ENCODE results near the gene NPEPL1. TPM values are rescaled to one million over a fixed set of nuclear protein-coding genes. Genes with fewer than 3 reads are reported as not detected.
A peak's percentile ranks its signal among the peaks of the same experiment; 100 is the strongest.

Gene NPEPL1
- total RNA-seq, 1 donor from 2014 or later, result 25.5 TPM

- no peaks in the 10 kb centered on the region for H3K9me3 ChIP-seq
- H3K27ac ChIP-seq, result no peak overlapping the region
- peak in 1 of 2 donors; percentile 79 for DNase-seq (ENCODE audit: extremely low spot score in 2 of 2)
- H3K36me3 ChIP-seq, result peaks cover 0 to 7% of the 10 kb centered on the region in 2 donors
- H3K4me1 ChIP-seq, result no peaks in the 10 kb centered on the region
- TF ChIP-seq CTCF (IDR thresholded peaks at IDR 0.05), result no peak
- no peak for TF ChIP-seq POLR2A (IDR thresholded peaks at IDR 0.05)
- TF ChIP-seq POLR2AphosphoS5 (IDR thresholded peaks at IDR 0.05; ENCODE audit: insufficient read depth in 1 of 2, low read depth in 1 of 2), result no peak
- intact Hi-C loops (cut with DNase I), result no loop called here
- H3K4me3 ChIP-seq, result no peak overlapping the region
- H3K27me3 ChIP-seq, result no peaks in the 10 kb centered on the region
Observed at GRCh38 chr20:58709703-58710039, 17.1 kb downstream of the NPEPL1 start.

- no peak for TF ChIP-seq POLR2AphosphoS5 (IDR thresholded peaks at IDR 0.05; ENCODE audit: insufficient read depth in 1 of 2, low read depth in 1 of 2)
- no peak for TF ChIP-seq POLR2A (IDR thresholded peaks at IDR 0.05)
- no peak for TF ChIP-seq CTCF (IDR thresholded peaks at IDR 0.05)
- H3K36me3 ChIP-seq, result peaks cover 0 to 4% of the 10 kb centered on the region in 2 donors
- no peak overlapping the region for H3K27ac ChIP-seq
- no peak overlapping the region for H3K4me3 ChIP-seq
- no peaks in the 10 kb centered on the region for H3K4me1 ChIP-seq
- intact Hi-C loops (cut with DNase I), result no loop called here
- DNase-seq (ENCODE audit: extremely low spot score in 2 of 2), result no peak
- no peaks in the 10 kb centered on the region for H3K27me3 ChIP-seq
- no peaks in the 10 kb centered on the region for H3K9me3 ChIP-seq
Observed at GRCh38 chr20:58710481-58711265, 18.1 kb downstream of the NPEPL1 start.

- peak in 1 of 2 donors; percentile 85 for DNase-seq (ENCODE audit: extremely low spot score in 2 of 2)
- no peaks in the 10 kb centered on the region for H3K9me3 ChIP-seq
- no peak overlapping the region for H3K4me3 ChIP-seq
- H3K4me1 ChIP-seq, result no peaks in the 10 kb centered on the region
- H3K27me3 ChIP-seq, result no peaks in the 10 kb centered on the region
- intact Hi-C loops (cut with DNase I), result no loop called here
- H3K27ac ChIP-seq, result no peak overlapping the region
- TF ChIP-seq CTCF (IDR thresholded peaks at IDR 0.05), result no peak
- TF ChIP-seq POLR2AphosphoS5 (IDR thresholded peaks at IDR 0.05; ENCODE audit: insufficient read depth in 1 of 2, low read depth in 1 of 2), result no peak
- TF ChIP-seq POLR2A (IDR thresholded peaks at IDR 0.05), result no peak
- H3K36me3 ChIP-seq, result peaks cover 0 to 4% of the 10 kb centered on the region in 2 donors
Observed at GRCh38 chr20:58711266-58712051, 18.9 kb downstream of the NPEPL1 start.

GRCh38 chr20:58712151-58712791, 19.7 kb downstream of the NPEPL1 start:
- TF ChIP-seq POLR2A (IDR thresholded peaks at IDR 0.05) (no peak), CTCF (IDR thresholded peaks at IDR 0.05) (no peak), POLR2AphosphoS5 (IDR thresholded peaks at IDR 0.05; ENCODE audit: insufficient read depth in 1 of 2, low read depth in 1 of 2) (no peak)
- no peaks in the 10 kb centered on the region for H3K9me3 ChIP-seq
- H3K27me3 ChIP-seq, result no peaks in the 10 kb centered on the region
- no peak overlapping the region for H3K27ac ChIP-seq
- peaks cover 0 to under 1% of the 10 kb centered on the region in 2 donors for H3K36me3 ChIP-seq
- H3K4me1 ChIP-seq, result no peaks in the 10 kb centered on the region
- DNase-seq (ENCODE audit: extremely low spot score in 2 of 2), result peak in 1 of 2 donors; percentile 88
- intact Hi-C loops (cut with DNase I), result no loop called here
- no peak overlapping the region for H3K4me3 ChIP-seq
